PC-9 (cell line): ENCODE measurements around the gene B4GALT6.

Source experiments
- EZH2 ChIP-seq: fragments of 200-600 bp; sonication (generic); IDR thresholded peaks from 2 replicates; pipeline ENCODE4 v1.8.0; 2017; ENCODE audit warnings: antibody characterized with exemption, low read depth
- TF ChIP-seq, protein P1 (sequence below): fragments of 200-600 bp; sonication (generic); conservative IDR thresholded peaks from 2 replicates; pipeline ENCODE4 v1.6.1; 2017; ENCODE audit warnings: mixed run types, antibody characterized with exemption, mild to moderate bottlenecking, moderate library complexity

- TF ChIP-seq, protein P1, sequence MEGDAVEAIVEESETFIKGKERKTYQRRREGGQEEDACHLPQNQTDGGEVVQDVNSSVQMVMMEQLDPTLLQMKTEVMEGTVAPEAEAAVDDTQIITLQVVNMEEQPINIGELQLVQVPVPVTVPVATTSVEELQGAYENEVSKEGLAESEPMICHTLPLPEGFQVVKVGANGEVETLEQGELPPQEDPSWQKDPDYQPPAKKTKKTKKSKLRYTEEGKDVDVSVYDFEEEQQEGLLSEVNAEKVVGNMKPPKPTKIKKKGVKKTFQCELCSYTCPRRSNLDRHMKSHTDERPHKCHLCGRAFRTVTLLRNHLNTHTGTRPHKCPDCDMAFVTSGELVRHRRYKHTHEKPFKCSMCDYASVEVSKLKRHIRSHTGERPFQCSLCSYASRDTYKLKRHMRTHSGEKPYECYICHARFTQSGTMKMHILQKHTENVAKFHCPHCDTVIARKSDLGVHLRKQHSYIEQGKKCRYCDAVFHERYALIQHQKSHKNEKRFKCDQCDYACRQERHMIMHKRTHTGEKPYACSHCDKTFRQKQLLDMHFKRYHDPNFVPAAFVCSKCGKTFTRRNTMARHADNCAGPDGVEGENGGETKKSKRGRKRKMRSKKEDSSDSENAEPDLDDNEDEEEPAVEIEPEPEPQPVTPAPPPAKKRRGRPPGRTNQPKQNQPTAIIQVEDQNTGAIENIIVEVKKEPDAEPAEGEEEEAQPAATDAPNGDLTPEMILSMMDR, result no peak
- no peak for TF ChIP-seq EZH2
Observed at GRCh38 chr18:31649978-31650719, 34.2 kb downstream of the B4GALT6 start.
